NCI-H187 treated with DMSO at 0.1 percent for 48 hours (cell line): ENCODE measurements around the gene SLC2A13.
"Not testable (repeated sequence)": the region's sequence is repeated elsewhere in the genome, so short reads cannot be mapped to it uniquely, and the experiment has no call there.

Experiments used
- DNase-seq: peaks from one replicate; lab custom pipeline; 2025; lab: John Stamatoyannopoulos, UW

SLC2A13 gene

DNA sequence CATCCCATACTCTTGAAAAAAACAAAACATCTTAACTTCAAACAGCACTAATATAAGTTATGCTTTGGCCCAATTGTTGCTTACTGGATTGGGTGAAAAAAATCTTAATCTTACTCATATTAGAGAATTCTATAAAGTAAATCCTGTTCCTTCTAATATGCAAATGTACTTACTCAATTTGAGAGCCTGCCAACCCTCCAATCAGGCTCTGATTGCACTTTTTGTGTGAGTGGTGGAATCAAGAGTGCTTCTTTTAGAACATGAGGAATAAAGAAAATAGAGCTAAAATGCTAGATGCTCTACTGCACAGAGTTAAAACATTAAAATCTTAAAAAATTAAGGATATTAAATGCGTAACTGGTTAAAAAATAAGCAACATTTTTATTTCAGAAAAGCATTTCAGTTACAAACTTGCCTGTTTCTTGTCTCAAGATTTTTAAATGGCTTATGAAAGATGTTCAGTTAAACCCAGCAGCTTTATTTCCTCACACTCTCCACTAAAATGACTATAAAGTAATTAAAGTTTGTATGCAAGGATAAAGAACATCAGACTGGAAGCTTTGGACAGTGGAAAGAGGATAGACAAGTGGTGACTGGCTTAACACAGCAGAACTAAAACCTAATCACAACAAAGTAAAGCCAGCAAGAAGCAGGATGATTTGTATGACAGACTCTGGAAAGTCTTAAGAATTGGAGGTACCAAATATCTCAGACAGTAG is 177.5 kb downstream of the SLC2A13 start:
- DNase-seq = no peak

DNA sequence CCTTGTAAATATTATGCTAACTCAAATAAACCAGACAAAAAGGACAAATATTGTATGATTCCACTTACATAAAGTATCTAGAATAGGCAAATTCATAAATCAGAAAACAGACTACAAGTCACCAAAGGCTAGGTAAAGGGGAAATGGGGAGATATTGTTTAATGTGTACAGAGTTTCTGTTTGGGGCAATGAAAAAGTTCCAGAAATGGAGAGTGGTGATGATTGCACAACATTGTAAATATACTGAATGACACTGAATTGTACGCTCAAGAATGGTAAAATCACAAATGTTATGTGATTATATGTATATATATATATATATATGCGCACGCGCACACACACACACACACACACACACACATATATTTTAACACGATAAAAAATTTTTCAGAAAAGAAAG is 182.5 kb downstream of the SLC2A13 start:
- DNase-seq = no peak

DNA sequence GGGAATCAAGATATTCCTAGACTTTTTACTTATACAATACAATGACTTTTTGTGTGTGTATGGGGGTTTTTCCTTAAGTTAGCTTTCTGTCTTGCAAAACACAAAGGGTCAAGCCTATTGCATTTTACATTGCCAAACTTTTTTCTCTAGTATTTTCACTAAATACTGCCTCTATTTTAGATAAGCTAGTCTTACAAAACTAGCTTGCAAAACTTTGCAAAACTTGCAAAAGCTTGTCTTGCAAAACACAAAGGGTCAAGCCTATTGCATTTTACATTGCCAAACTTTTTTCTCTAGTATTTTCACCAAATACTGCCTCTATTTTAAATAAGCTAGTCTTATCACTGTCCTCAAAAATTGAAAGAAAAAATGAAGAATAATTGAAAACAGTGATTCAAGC is 183.3 kb downstream of the SLC2A13 start:
- not testable (repeated sequence) for DNase-seq

GRCh38 chr12:39920647-39921046 is 185.2 kb downstream of the SLC2A13 start:
- DNase-seq = no peak

DNA sequence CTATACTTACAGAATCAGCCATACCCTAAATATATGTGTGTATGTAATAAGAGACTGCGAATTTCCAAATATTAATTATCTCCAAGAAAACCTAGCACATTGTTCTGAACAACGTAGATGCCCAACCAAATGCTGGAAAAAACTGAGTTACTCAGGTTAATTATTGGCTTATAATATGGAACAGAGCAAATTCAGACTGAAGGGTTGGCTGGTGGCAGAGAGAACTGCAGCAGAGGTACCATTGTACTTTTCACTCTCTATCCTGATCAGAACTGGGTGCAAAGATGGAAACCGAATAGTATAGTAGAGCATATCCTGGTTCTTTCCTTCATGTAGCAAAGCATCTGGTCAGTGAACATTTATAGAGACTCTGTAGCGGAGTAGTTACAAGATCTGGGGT is 185.7 kb downstream of the SLC2A13 start:
- no peak for DNase-seq

- DNase-seq = no peak
Observed at GRCh38 chr12:39919790-39920189, 186.1 kb downstream of the SLC2A13 start.

GRCh38 chr12:39915249-39915648 is 190.6 kb downstream of the SLC2A13 start:
- DNase-seq = no peak

DNA sequence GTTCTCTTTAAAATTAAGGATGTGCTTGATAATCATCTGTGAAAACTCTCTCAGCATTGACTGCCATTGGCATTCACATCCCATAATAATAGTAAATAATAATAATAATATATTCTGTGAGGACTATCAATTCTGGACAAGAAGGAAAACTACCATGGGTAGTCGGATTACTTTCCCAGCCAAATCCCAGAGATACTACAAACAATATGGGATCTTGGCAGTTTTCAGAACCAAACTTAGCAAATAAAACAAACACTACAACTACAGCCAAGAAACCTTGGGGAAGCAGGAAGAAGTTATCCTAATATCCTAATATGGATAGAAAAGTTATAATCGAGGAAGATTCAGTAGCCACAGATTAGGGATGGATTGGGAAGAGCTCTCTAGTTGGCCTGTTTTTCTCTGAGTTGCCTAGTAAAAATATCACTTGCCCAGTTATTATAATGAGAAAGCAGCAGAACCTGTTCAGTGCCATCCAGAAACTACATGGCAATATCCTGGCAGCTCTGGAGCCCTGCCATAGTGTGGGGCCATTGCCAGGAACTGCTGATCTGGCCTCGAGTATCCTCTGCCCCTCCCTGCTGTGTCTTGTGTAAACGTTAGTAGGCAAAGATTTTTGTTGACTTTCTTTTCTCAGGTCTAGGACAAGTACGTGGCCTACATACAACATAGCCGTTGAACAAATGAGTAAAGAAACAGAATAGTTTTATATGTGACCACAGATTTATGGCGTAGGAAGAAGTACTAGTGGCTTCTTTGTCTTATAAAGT is 193.5 kb downstream of the SLC2A13 start:
- no peak for DNase-seq

GRCh38 chr12:39906237-39906636 is 199.6 kb downstream of the SLC2A13 start:
- no peak for DNase-seq

- DNase-seq = no peak
Observed at GRCh38 chr12:39905152-39905551, 200.7 kb downstream of the SLC2A13 start.

GRCh38 chr12:39902821-39903220 is 203.1 kb downstream of the SLC2A13 start:
- DNase-seq = no peak

DNA sequence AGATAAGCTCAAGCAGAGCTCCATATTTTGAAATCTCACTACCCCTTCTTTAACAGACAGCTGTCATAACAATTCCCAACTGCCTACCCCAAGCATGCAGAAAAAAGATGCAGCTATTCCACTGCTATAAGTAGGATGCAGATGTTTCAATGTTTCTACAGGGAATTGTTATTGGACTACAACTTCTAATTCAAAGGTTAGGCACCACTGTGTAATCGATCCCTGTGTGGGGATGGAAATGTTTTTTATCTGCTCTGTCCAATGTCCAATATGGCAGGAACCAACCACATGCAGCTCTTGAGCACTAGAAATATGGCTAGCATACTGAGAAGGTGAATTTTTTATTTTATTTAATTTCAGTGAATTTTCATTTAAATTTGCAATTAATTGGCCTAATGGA is 208.6 kb downstream of the SLC2A13 start:
- no peak for DNase-seq

DNA sequence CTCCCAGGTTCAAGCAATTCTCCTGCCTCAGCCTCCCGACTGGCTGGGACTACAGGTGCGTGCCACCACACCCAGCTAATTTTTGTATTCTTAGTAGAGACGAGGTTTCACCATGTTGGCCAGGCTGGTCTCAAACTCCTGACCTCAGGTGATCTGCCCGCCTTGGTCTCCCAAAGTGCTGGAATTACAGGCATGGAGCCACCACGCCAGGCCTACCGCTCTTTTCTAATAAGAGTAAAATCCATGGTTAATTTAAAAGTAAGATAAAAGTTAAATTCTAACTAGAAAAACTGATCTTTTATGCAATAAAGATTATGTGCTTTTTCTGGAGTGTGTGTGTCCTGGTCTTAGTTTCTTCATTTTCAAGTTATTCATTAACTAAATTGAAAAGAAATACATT is 212.5 kb downstream of the SLC2A13 start:
- DNase-seq = not testable (repeated sequence)

GRCh38 chr12:39892146-39892545 is 213.7 kb downstream of the SLC2A13 start:
- DNase-seq = no peak

DNA sequence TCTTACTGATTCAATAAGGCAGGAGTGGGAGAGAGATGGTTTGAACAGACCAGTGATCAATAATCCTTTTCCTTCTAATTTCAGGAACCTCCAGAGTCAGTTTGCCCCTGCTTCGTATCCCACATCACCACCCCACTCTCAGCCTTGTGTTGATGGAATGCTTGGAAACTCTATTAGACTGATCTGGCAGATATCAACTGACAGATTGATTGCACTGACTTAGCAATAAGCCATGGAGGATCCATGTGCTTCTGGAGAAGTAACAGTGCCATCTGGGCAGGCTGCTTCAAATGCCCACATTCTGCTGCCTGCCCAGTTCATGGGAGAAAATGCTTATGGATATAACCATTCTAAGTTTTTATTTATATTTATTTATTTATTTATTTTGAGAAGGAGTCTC is 218.0 kb downstream of the SLC2A13 start:
- no peak for DNase-seq

GRCh38 chr12:39886106-39886505 is 219.8 kb downstream of the SLC2A13 start:
- no peak for DNase-seq

- no peak for DNase-seq
Observed at GRCh38 chr12:39884616-39885125, 221.2 kb downstream of the SLC2A13 start.

DNA sequence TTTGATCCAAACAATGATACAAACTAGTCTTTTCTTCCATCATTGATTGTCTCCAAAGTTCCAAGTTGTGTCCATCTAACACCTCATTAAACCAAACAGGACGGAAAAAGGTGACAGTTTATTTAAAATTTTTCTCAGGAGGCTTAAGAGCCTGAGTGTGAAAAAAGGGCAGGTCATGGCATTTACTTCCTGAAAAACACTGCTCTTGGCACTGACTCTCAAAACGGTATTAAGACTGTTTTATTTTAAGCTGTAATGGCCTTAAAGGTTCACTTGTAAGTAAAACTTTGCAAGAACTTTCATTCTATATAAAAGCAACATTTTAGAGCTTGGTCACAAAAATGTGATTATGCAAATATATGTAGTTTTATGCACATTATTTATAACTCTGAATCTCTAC is 222.5 kb downstream of the SLC2A13 start:
- no peak for DNase-seq

DNA sequence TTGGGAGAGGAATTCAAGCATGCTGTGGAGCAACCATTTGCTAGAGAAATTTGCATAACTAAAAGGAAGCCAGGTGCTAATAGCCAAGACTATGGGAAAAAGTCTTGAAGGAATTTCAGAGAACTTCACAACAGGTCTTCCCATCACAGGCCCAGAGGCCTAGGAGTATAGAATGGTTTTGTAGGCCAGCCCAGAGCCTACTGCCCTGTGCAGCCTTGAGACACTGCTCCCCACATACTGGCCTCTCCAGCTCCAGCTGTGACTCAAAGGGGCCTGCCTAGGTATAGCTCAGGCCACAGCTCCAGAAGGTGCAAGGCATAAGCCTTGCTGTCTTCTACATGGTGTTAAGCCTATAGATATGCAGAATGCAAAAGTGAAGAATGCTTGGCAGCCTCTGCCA is 227.1 kb downstream of the SLC2A13 start:
- DNase-seq = no peak

DNA sequence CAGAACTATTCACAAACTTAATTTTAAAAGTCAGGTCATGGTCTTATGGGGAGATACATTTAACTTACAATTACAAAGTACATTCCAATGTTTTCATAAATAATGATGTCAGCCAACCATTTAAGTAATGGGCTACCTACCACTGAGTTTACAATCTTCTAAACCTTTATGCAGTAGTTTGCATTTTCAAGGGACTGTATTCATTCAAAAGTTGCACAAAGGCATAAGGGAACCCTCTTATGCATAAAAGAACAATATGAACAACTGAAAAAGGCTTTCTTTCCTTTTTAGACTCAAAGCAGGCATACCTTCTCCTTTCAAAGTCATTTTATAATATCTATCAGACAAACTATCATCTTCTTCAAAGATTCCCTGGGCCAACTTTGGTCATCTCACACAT is 230.2 kb downstream of the SLC2A13 start:
- DNase-seq = no peak

DNA sequence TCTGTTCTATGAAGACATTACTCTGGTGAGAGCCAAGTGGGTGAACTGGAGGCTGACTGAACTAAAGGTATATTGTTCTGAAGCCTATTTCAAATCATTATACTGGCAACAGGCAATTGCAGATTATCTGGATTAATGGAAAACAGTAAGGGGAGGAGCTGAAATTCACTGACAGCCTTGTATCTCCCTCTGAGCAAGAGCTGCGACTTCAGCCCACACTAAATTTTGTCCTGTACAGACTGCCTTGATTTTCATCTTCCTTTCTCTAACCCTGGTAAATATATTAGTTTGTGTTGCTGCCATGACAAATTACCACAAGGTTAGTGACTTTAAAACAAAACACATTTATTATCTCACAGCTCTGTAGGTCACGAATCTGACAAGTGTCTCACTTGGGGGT is 231.1 kb downstream of the SLC2A13 start:
- DNase-seq = no peak

GRCh38 chr12:39873065-39873464 is 232.8 kb downstream of the SLC2A13 start:
- DNase-seq = no peak

DNA sequence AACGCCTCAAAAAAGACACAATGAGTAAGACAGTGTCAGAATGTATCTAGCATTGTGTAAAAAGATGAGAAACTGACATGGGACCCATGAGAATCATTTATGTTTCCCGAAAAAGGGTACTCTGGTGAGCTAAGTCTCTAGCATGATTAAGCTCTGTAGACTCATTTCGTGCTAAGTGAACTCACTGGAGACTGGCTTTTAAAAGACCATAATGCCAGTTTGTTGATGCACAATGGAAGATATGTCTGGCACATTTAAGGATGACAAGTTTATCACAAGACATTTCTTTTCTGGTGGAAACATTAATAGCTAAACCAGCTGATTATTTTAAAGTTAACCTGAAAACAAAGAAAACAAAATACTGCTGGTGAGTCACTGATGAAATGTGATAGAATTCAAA is 233.5 kb downstream of the SLC2A13 start:
- no peak for DNase-seq
